ENCODE data around the gene MACROD2. TPM values are rescaled to one million over a fixed set of nuclear protein-coding genes. Genes with fewer than 3 reads are reported as not detected.

MACROD2 gene
- total RNA-seq, 1 donor from 2014 or later = 6.4 TPM

DNA sequence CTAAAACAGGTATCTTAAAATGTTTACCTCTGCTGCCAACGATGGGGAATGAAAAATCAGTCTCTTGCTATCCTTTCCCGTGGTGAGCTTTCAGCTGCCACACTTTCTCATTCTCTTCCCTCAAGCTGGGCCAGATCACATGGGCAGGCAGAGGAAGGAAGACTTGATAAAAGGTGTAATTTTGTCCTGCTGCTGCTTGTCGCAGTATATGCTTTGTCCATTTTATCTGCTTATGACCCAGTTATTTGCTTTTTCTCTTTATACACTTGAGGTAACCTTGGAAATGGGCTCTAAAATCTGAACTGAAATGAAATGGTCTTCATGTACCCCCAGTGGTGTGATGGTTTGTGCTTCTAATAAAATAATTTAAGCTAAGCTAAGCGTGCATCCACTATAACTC is 1038.0 kb downstream of the MACROD2 start:
- peaks cover 2% of the 10 kb centered on the region for H3K9me3 Mint-ChIP-seq
- H3K4me3 Mint-ChIP-seq = no peak overlapping the region
- no peak overlapping the region for H3K27ac Mint-ChIP-seq (ENCODE audit: unreplicated experiment)
- no peaks in the 10 kb centered on the region for H3K27me3 Mint-ChIP-seq (ENCODE audit: low read depth)
- H3K4me1 Mint-ChIP-seq = no peaks in the 10 kb centered on the region
- no peaks in the 10 kb centered on the region for H3K36me3 Mint-ChIP-seq (ENCODE audit: low read depth)
- TF ChIP-seq, protein P1, sequence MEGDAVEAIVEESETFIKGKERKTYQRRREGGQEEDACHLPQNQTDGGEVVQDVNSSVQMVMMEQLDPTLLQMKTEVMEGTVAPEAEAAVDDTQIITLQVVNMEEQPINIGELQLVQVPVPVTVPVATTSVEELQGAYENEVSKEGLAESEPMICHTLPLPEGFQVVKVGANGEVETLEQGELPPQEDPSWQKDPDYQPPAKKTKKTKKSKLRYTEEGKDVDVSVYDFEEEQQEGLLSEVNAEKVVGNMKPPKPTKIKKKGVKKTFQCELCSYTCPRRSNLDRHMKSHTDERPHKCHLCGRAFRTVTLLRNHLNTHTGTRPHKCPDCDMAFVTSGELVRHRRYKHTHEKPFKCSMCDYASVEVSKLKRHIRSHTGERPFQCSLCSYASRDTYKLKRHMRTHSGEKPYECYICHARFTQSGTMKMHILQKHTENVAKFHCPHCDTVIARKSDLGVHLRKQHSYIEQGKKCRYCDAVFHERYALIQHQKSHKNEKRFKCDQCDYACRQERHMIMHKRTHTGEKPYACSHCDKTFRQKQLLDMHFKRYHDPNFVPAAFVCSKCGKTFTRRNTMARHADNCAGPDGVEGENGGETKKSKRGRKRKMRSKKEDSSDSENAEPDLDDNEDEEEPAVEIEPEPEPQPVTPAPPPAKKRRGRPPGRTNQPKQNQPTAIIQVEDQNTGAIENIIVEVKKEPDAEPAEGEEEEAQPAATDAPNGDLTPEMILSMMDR (conservative IDR thresholded peaks at IDR 0.05) = no peak
- no peak for DNase-seq (ENCODE audit: low read depth, low spot score)

DNA sequence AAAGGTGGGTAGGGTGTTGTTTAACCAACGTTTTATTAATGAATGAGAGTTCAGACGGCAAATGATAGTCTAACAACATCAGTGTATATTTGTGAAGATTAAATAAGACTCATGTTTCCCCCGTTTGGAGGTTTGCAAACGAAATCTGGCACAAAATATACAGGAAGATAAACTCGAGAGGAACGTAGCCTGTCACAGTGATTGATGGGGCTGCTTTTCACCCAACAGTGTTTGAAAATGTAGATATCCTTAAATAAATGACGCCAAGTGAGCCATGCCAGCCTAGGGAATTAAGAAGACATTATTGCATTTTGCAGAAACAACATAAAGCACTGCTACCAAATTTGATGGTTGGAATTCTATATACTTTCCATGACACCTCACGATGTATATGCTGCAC is 1038.6 kb downstream of the MACROD2 start:
- peaks cover 2% of the 10 kb centered on the region for H3K9me3 Mint-ChIP-seq
- no peaks in the 10 kb centered on the region for H3K4me1 Mint-ChIP-seq
- H3K27ac Mint-ChIP-seq (ENCODE audit: unreplicated experiment) = no peak overlapping the region
- no peaks in the 10 kb centered on the region for H3K36me3 Mint-ChIP-seq (ENCODE audit: low read depth)
- no peaks in the 10 kb centered on the region for H3K27me3 Mint-ChIP-seq (ENCODE audit: low read depth)
- DNase-seq (ENCODE audit: low read depth, low spot score) = no peak
- H3K4me3 Mint-ChIP-seq = no peak overlapping the region
- TF ChIP-seq, protein P1 (conservative IDR thresholded peaks at IDR 0.05) = no peak

DNA sequence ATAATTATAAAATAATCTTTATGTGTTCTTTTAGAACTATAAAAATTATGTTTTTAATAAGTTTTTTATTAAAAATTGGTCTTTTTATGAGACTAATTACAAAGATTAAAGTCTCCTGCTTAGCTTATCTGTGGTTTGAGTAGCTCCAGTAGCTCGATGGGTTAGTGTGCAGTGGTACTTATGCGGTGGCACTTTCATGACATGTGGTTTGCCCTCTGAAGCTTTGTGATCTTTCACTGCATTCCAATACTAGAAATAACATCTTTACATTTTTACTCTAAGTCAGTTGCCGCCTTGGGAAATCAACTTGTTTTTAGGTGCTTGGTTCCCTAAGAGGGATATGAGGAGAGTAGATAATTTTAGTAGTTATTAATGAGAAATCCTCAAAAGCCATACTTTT is 1041.6 kb downstream of the MACROD2 start:
- Mint-ChIP-seq H3K4me3 (no peak overlapping the region), H3K4me1 (no peaks in the 10 kb centered on the region), H3K36me3 (ENCODE audit: low read depth) (no peaks in the 10 kb centered on the region), H3K9me3 (no peaks in the 10 kb centered on the region), H3K27ac (ENCODE audit: unreplicated experiment) (no peak overlapping the region), H3K27me3 (ENCODE audit: low read depth) (no peaks in the 10 kb centered on the region)
- TF ChIP-seq, protein P1 (conservative IDR thresholded peaks at IDR 0.05) = no peak
- DNase-seq (ENCODE audit: low read depth, low spot score) = no peak

DNA sequence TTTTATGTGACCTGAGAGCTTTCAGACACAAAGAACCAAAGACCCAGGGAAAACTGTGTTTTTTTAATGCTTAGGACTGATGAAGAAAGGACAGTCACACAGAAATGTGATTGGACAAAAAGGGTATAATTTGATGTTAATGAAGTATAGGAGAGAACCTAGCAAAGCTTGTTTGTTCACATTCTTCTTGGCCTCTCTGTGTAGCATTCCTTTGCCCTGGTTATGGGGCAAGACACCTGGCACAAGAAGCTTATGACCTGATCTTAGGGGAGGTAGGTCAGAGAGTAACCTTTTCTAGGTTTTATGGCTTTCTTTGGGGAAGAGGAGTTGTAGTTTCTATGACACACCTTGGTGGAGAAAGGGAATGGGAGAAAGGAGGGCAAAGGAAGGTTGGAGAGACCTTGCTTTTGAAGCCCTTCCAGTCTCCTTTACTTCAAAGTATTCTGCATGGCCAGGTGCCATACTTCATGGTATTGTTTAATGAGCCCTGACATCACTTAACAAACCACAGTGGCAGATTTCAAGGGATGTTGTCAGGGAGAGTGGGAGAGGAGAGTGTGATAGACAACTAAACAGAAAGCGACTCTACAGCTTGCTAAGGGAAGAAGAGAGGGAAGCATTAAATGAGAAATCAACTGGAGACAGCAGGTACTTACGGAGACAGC is 1043.9 kb downstream of the MACROD2 start:
- H3K4me3 Mint-ChIP-seq = no peak overlapping the region
- TF ChIP-seq, protein P1 (conservative IDR thresholded peaks at IDR 0.05) = no peak

DNA sequence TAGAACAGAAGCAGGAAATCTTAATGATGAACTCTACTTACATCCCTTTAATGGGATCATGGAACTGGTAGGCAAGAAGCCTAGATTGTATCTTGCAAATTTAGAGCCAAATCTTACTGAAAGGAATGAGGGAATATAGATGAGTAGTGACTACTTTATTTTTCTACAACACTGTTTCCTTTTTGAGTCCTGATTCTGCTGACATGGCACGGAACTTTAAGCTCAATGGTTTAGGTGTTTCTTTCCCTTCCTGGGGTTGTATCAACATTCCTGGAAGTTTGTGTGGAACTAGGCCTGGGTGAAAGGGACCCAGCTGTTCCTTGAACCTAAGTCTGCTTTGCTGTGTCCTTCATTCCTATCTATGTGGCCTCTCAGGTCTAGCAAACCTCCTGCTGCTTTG is 1047.4 kb downstream of the MACROD2 start:
- H3K4me3 Mint-ChIP-seq = no peak overlapping the region
- H3K4me1 Mint-ChIP-seq = peaks cover 6% of the 10 kb centered on the region
- no peak overlapping the region for H3K27ac Mint-ChIP-seq (ENCODE audit: unreplicated experiment)
- no peaks in the 10 kb centered on the region for H3K36me3 Mint-ChIP-seq (ENCODE audit: low read depth)
- no peaks in the 10 kb centered on the region for H3K27me3 Mint-ChIP-seq (ENCODE audit: low read depth)
- H3K9me3 Mint-ChIP-seq = no peaks in the 10 kb centered on the region
- TF ChIP-seq, protein P1 (conservative IDR thresholded peaks at IDR 0.05) = no peak
- no peak for DNase-seq (ENCODE audit: low read depth, low spot score)

More for the DNA sequence above, 1043.9 kb downstream of the MACROD2 start:
- Mint-ChIP-seq H3K4me1 (no peaks in the 10 kb centered on the region), H3K36me3 (ENCODE audit: low read depth) (no peaks in the 10 kb centered on the region), H3K9me3 (no peaks in the 10 kb centered on the region), H3K27me3 (ENCODE audit: low read depth) (no peaks in the 10 kb centered on the region), H3K27ac (ENCODE audit: unreplicated experiment) (no peak overlapping the region)
- no peak for DNase-seq (ENCODE audit: low read depth, low spot score)

Measured in neural crest cell (in vitro differentiated cells).